ENCODE results near the gene CNGA3. TPM values are rescaled to one million over a fixed set of nuclear protein-coding genes. Genes with fewer than 3 reads are reported as not detected.

Gene CNGA3
- total and polyA plus RNA-seq, 2 of the 8 experiments (the other 6 are each of a cell fraction or from before 2014, with no cell fraction given) = 0.02 TPM; not detected in 1

- TF ChIP-seq, protein P1, sequence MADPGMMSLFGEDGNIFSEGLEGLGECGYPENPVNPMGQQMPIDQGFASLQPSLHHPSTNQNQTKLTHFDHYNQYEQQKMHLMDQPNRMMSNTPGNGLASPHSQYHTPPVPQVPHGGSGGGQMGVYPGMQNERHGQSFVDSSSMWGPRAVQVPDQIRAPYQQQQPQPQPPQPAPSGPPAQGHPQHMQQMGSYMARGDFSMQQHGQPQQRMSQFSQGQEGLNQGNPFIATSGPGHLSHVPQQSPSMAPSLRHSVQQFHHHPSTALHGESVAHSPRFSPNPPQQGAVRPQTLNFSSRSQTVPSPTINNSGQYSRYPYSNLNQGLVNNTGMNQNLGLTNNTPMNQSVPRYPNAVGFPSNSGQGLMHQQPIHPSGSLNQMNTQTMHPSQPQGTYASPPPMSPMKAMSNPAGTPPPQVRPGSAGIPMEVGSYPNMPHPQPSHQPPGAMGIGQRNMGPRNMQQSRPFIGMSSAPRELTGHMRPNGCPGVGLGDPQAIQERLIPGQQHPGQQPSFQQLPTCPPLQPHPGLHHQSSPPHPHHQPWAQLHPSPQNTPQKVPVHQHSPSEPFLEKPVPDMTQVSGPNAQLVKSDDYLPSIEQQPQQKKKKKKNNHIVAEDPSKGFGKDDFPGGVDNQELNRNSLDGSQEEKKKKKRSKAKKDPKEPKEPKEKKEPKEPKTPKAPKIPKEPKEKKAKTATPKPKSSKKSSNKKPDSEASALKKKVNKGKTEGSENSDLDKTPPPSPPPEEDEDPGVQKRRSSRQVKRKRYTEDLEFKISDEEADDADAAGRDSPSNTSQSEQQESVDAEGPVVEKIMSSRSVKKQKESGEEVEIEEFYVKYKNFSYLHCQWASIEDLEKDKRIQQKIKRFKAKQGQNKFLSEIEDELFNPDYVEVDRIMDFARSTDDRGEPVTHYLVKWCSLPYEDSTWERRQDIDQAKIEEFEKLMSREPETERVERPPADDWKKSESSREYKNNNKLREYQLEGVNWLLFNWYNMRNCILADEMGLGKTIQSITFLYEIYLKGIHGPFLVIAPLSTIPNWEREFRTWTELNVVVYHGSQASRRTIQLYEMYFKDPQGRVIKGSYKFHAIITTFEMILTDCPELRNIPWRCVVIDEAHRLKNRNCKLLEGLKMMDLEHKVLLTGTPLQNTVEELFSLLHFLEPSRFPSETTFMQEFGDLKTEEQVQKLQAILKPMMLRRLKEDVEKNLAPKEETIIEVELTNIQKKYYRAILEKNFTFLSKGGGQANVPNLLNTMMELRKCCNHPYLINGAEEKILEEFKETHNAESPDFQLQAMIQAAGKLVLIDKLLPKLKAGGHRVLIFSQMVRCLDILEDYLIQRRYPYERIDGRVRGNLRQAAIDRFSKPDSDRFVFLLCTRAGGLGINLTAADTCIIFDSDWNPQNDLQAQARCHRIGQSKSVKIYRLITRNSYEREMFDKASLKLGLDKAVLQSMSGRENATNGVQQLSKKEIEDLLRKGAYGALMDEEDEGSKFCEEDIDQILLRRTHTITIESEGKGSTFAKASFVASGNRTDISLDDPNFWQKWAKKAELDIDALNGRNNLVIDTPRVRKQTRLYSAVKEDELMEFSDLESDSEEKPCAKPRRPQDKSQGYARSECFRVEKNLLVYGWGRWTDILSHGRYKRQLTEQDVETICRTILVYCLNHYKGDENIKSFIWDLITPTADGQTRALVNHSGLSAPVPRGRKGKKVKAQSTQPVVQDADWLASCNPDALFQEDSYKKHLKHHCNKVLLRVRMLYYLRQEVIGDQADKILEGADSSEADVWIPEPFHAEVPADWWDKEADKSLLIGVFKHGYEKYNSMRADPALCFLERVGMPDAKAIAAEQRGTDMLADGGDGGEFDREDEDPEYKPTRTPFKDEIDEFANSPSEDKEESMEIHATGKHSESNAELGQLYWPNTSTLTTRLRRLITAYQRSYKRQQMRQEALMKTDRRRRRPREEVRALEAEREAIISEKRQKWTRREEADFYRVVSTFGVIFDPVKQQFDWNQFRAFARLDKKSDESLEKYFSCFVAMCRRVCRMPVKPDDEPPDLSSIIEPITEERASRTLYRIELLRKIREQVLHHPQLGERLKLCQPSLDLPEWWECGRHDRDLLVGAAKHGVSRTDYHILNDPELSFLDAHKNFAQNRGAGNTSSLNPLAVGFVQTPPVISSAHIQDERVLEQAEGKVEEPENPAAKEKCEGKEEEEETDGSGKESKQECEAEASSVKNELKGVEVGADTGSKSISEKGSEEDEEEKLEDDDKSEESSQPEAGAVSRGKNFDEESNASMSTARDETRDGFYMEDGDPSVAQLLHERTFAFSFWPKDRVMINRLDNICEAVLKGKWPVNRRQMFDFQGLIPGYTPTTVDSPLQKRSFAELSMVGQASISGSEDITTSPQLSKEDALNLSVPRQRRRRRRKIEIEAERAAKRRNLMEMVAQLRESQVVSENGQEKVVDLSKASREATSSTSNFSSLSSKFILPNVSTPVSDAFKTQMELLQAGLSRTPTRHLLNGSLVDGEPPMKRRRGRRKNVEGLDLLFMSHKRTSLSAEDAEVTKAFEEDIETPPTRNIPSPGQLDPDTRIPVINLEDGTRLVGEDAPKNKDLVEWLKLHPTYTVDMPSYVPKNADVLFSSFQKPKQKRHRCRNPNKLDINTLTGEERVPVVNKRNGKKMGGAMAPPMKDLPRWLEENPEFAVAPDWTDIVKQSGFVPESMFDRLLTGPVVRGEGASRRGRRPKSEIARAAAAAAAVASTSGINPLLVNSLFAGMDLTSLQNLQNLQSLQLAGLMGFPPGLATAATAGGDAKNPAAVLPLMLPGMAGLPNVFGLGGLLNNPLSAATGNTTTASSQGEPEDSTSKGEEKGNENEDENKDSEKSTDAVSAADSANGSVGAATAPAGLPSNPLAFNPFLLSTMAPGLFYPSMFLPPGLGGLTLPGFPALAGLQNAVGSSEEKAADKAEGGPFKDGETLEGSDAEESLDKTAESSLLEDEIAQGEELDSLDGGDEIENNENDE (IDR thresholded peaks at IDR 0.05; ENCODE audit: insufficient replicate concordance, low read length) = no peak
Observed at GRCh38 chr2:98310010-98310409, 36.2 kb upstream of the CNGA3 start (continued).
